ENCODE results near the gene NELFB. TPM values are rescaled to one million over a fixed set of nuclear protein-coding genes. Genes with fewer than 3 reads are reported as not detected.

Gene NELFB
- total RNA-seq, 1 donor from 2014 or later, result 61.9 TPM

DNA sequence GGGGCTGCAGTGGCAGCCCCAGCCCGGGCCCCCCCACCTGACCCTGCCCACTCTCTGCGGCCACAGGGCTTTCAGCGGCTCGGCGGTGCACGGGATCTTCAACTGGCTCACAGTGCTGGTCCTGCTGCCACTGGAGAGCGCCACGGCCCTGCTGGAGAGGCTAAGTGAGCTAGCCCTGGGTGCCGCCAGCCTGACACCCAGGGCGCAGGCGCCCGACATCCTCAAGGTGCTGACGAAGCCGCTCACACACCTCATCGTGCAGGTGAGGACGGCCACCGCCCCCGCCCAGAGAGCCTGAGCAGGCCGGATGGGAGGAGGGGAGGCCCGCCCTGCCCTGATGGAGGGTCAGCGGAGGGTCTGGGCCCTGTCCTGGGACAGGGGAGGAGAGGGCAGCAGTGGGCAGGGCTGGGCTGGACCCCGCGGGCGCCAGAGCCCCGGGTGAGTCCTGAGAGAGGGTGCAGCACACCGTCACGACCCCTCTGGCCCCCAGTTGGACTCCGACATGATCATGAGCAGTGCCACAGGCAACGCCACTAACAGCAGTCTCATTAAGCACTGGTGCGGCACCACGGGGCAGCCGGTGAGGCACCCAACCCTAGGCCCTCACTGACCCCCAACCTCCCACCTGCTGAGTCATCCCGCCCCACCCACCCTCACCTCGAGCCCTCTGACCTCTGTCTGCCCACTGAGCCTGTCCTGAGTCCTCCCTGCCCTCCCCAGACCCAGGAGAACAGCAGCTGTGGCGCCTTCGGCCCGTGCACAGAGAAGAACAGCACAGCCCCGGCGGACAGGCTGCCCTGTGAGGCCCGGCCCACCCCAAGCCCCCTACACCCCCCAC lies 21.8 kb upstream of the NELFB start:
- H3K36me3 Mint-ChIP-seq, result no peaks in the 10 kb centered on the region
- no peaks in the 10 kb centered on the region for H3K4me1 Mint-ChIP-seq (ENCODE audit: unreplicated experiment)
- TF ChIP-seq, protein P1, sequence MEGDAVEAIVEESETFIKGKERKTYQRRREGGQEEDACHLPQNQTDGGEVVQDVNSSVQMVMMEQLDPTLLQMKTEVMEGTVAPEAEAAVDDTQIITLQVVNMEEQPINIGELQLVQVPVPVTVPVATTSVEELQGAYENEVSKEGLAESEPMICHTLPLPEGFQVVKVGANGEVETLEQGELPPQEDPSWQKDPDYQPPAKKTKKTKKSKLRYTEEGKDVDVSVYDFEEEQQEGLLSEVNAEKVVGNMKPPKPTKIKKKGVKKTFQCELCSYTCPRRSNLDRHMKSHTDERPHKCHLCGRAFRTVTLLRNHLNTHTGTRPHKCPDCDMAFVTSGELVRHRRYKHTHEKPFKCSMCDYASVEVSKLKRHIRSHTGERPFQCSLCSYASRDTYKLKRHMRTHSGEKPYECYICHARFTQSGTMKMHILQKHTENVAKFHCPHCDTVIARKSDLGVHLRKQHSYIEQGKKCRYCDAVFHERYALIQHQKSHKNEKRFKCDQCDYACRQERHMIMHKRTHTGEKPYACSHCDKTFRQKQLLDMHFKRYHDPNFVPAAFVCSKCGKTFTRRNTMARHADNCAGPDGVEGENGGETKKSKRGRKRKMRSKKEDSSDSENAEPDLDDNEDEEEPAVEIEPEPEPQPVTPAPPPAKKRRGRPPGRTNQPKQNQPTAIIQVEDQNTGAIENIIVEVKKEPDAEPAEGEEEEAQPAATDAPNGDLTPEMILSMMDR (conservative IDR thresholded peaks at IDR 0.05), result no peak
- H3K27ac Mint-ChIP-seq, result no peak overlapping the region
- H3K9me3 Mint-ChIP-seq, result no peaks in the 10 kb centered on the region
- no peaks in the 10 kb centered on the region for H3K27me3 Mint-ChIP-seq
- no peak overlapping the region for H3K4me3 Mint-ChIP-seq
- DNase-seq (ENCODE audit: extremely low spot score, unreplicated experiment), result no peak

DNA sequence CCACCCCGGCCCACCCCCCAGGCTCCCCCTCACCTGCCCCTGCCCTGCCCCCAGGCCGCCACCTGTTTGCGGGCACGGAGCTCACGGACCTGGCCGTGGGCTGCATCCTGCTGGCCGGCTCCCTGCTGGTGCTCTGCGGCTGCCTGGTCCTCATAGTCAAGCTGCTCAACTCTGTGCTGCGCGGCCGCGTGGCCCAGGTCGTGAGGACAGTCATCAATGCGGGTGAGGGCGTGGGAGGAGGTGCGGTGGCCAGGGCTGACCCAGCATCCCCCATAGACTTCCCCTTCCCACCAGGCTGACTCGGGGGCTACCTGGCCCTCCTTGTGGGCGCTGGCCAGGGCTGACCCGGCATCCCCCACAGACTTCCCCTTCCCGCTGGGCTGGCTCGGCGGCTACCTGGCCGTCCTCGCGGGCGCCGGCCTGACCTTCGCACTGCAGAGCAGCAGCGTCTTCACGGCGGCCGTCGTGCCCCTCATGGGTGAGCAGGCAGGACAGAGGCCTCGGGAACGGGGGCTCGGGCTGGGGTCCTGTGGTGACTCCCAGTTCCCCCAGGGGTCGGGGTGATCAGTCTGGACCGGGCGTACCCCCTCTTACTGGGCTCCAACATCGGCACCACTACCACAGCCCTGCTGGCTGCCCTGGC lies 21.0 kb upstream of the NELFB start:
- TF ChIP-seq, protein P1 (conservative IDR thresholded peaks at IDR 0.05), result no peak
- H3K9me3 Mint-ChIP-seq, result no peaks in the 10 kb centered on the region

DNA sequence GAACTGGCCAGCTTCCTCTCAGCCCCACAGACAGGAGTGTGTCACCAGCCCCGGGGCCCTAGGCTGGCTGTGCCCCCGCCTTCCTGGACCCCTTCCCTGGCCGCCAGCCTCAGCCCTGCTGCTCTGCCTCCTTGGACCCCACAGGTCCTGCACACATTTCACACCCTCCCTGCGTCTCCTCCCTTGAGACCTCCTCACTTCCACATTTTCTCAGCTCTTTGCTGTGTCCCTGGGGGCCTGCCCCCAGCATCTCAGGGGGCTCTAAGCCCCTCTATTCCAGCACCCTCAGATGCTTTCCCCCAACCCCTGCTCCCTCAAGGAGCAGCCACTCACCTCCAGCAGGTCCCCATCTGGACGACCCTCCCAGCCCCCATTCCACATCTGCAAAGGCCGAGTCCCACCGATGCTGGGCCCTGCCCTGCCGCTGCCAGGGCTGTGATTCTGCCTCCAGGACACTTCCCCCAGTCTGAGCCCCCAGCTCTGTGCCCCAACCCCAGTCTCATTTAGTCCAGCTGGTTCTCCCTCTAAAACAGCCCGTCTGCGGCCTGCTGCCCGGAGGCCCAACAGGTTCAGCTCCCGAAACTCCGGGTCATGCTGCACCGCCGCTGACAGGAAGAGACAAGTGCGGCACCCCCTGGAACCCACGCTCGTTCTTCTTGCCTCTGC lies 20.2 kb upstream of the NELFB start:
- H3K4me1 Mint-ChIP-seq (ENCODE audit: unreplicated experiment), result peaks cover 5% of the 10 kb centered on the region

More for the DNA sequence above, 21.0 kb upstream of the NELFB start:
- Mint-ChIP-seq H3K27me3 (no peaks in the 10 kb centered on the region), H3K36me3 (no peaks in the 10 kb centered on the region), H3K4me1 (ENCODE audit: unreplicated experiment) (peaks cover 4% of the 10 kb centered on the region), H3K27ac (no peak overlapping the region), H3K4me3 (no peak overlapping the region)
- DNase-seq (ENCODE audit: extremely low spot score, unreplicated experiment), result no peak

DNA sequence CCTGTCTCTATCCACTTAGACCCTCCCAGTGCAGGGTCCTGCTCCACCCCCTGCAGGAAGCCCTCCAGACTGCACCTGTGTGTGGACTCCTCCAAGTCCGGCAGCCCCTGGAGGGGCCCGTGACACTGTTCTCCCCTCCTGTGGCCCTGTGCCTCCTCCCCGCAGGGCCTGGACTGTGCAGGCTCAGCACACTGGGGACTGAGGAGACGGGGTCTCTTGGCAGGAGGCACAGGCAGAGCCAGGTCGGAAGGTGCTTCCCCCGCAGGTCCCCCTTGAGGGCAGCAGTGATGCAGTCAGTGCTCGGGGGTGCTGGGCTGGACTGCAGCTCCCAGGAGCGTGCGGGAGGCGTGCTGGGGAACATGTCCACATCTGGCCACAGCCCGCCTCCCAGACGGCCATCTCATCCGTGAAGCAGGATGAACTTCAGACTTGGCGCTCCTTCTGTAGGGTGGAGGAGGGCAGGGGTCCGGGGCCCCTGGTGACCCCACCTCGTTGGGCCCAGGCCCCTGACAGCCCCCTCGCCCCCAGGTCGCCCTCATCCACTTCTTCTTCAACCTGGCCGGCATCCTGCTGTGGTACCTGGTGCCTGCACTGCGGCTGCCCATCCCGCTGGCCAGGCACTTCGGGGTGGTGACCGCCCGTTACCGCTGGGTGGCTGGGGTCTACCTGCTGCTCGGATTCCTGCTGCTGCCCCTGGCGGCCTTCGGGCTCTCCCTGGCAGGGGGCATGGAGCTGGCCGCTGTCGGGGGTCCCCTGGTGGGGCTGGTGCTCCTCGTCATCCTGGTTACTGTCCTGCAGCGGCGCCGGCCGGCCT lies 19.5 kb upstream of the NELFB start:
- H3K27ac Mint-ChIP-seq, result peak overlapping the region; percentile 46
- no peaks in the 10 kb centered on the region for H3K9me3 Mint-ChIP-seq
- peak overlapping the region; percentile 34 for H3K4me3 Mint-ChIP-seq
- H3K36me3 Mint-ChIP-seq, result no peaks in the 10 kb centered on the region
- peaks cover 5% of the 10 kb centered on the region for H3K4me1 Mint-ChIP-seq (ENCODE audit: unreplicated experiment)
- no peak for DNase-seq (ENCODE audit: extremely low spot score, unreplicated experiment)
- H3K27me3 Mint-ChIP-seq, result no peaks in the 10 kb centered on the region
- TF ChIP-seq, protein P1 (conservative IDR thresholded peaks at IDR 0.05), result peak; percentile 24

More for the DNA sequence above, 20.2 kb upstream of the NELFB start:
- H3K9me3 Mint-ChIP-seq, result no peaks in the 10 kb centered on the region
- H3K4me3 Mint-ChIP-seq, result peak overlapping the region; percentile 34
- no peaks in the 10 kb centered on the region for H3K36me3 Mint-ChIP-seq
- no peak for DNase-seq (ENCODE audit: extremely low spot score, unreplicated experiment)
- TF ChIP-seq, protein P1 (conservative IDR thresholded peaks at IDR 0.05), result no peak
- H3K27me3 Mint-ChIP-seq, result no peaks in the 10 kb centered on the region
- H3K27ac Mint-ChIP-seq, result peak overlapping the region; percentile 46
